GM12872 (cell line): ENCODE data around the gene SOX4.

Source experiments
- TF ChIP-seq, protein P1 (sequence below): IDR thresholded peaks from 3 replicates; pipeline ENCODE4 v1.5.1; 2011; ENCODE audit warnings: low read depth, mild to moderate bottlenecking, low read length, moderate library complexity; ENCODE audit not compliant: insufficient read depth

SOX4 gene

DNA sequence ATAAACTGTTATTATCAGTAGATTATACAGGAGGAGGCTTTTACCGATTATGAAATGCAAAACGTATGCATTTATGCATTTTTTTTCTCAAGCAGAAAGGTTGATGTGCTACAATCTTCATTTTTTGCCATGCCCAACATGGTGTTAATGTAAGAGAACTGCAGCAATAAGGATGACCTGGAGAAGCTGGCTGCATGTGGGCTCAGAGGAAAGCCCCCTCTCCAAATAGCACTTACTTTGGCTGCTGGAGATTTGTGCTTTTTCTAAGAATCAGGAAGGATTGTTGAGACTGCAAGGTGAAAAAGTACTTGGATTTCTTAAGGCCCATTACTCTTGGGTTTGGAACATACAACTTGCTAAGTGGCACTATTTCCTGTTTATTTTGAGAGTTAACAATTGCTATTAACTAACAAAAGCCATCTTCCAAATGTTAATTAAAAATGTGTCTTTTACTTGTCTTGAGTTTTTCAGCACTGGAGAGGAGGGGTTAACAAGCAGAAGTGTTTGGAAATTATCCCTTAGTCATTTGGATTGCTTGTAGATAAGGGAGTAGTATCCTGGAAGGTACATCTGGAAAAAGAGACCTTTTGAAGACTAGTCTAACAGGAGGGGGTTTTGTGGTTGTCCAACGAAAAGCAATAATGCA lies 5.6 kb downstream of the SOX4 start:
- TF ChIP-seq, protein P1, sequence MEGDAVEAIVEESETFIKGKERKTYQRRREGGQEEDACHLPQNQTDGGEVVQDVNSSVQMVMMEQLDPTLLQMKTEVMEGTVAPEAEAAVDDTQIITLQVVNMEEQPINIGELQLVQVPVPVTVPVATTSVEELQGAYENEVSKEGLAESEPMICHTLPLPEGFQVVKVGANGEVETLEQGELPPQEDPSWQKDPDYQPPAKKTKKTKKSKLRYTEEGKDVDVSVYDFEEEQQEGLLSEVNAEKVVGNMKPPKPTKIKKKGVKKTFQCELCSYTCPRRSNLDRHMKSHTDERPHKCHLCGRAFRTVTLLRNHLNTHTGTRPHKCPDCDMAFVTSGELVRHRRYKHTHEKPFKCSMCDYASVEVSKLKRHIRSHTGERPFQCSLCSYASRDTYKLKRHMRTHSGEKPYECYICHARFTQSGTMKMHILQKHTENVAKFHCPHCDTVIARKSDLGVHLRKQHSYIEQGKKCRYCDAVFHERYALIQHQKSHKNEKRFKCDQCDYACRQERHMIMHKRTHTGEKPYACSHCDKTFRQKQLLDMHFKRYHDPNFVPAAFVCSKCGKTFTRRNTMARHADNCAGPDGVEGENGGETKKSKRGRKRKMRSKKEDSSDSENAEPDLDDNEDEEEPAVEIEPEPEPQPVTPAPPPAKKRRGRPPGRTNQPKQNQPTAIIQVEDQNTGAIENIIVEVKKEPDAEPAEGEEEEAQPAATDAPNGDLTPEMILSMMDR, result no peak

DNA sequence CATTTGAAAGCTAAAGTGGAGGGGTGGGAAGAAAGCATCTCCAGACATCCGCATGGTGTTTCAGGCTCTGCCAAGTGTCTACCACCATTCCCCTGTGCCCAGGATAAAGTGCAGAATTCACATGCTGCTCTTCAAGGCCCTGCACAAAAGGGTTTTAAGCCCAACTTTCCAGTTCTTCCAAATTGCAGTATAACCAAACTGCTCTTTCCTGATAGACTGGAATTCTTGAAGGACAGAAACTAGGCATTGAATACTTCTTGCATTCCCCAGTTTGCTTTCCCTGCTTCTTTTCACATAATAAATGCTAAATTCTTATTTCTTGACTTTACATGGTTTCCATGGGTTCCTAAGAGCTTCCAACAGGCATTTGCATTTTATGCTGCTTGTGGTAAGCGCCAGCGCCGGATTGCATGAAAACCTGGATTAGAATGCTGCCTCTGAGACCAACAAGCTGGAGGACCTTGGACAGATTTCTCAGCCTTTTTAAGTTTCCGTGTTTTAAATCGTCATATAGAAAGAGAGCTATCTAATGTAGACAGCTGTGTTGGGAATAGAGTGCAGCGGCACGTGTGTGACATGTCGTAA lies 7.9 kb downstream of the SOX4 start:
- TF ChIP-seq, protein P1, result no peak

DNA sequence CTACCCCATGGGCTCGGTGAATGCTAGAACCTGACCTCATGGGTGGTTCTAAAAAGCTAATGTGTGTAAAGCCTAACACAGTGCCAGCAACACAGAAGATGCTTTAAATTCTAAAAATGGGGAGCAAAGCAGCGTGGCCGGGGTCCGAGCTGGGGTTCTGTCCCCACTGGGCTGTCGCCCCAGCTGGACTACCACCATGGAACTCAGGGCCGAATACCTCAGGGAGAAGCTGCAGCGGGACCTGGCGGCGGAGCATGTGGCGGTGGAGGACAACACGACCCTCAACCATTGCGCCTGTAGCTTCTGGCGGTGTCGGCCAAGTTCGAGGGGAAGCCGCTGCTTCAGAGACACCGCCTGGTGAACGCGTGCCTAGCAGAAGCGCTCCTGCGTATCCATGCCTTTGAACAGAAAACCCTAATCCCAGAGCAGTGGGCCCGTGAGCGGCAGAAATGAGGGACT lies 8.4 kb downstream of the SOX4 start:
- TF ChIP-seq, protein P1, result no peak

DNA sequence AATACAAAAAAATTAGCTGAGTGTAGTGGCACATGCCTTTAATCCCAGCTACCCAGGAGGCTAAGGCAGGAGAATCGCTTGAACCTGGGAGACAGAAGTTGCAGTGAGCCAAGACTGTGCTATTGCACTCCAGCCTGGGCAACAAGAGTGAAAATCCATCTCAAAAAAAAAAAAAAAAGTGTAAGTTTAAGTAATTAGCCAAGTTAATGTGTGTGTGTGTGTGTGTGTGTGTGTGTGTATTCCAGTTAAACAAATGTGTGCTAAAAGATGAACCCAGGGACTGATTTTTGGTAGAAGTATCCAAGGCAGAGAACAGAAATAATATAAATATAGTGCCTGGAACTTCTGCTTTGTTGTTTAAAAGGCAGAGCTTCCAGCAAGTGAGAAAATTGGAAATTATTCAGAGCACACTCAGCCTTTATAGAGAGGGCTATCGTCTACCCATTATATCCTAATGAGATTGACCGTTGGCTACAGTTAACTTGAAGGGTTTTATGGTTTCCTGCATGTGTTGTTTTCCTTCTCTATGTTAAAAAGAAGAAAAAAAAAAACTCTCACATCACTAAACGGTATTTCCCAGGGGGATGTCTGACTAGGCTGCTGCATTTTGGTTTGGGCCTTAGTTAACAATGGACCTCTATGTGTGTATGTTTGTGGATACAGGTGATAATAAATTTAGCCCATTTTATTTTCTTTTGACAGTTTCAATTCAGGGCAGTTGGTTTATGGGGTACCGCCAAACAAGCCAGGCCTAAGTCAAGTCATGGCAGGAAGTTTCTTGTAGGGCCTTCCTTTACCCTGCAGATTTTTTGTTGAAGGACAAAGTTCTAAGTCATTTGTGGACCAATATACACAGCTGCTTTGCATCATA lies 9.8 kb downstream of the SOX4 start:
- TF ChIP-seq, protein P1, result no peak

DNA sequence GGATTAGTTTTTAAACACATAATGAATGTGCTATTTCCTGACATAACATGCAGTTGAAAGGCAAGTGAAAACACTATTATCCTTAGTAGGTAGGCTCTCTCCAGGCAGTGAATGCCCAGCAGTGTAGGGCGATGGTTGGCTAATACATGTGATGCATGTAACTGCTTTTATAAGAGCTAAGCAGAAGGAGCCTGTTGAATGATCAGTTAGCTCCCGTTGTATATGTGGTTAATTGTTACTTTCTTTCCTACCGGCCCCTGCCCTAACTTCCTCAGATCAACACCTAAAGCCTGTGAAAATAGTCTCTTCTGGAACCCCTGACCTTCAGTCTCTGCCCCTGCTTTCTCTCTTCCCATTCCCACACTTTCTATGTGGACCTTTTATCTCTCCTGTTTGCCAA lies 10.5 kb downstream of the SOX4 start:
- TF ChIP-seq, protein P1, result no peak

DNA sequence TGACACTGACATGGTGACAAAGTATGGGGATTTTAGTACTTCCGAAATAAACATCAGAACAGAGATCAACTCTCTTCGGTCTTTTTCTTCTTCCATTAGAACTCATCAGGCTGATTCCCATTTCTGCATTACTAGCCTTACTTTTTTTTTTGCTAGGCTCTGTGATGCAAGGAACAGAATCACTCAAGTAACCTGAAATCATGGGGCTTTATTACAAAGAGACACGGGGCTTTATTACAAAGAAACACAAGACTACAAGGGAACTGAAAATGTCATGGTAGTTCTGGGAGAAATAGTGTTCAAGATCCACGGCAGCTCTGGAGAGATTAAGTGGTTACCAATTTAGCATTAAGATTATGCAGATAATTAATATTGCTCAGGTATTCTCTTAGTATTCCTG lies 11.6 kb downstream of the SOX4 start:
- TF ChIP-seq, protein P1, result no peak

DNA sequence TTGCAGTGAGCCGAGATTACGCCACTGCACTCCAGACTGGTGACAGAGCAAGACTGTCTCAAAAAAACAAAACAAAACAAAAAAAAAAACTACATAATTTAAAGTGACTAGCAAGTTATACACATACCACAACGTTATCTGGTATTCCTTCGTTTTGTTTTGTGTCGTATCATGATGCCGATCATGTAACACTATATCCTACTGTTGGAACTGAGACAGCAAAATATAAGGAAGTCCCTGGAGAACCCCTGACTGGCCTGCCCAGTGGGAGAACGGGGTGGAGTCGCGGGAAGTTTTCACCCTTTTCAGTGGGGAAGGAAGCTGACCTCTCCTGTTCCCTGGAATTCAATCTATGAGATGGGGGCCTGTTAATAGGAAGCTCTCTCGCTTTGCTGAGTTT lies 15.1 kb downstream of the SOX4 start:
- TF ChIP-seq, protein P1, result no peak
